ENCODE data around the gene JAG1. TPM values are rescaled to one million over a fixed set of nuclear protein-coding genes. Genes with fewer than 3 reads are reported as not detected.
"Not testable (repeated sequence)": the region's sequence is repeated elsewhere in the genome, so short reads cannot be mapped to it uniquely, and the experiment has no call there.

JAG1 gene
- total RNA-seq, 4 donors from 2014 or later: 64.2 to 153 (median 85.7) TPM

DNA sequence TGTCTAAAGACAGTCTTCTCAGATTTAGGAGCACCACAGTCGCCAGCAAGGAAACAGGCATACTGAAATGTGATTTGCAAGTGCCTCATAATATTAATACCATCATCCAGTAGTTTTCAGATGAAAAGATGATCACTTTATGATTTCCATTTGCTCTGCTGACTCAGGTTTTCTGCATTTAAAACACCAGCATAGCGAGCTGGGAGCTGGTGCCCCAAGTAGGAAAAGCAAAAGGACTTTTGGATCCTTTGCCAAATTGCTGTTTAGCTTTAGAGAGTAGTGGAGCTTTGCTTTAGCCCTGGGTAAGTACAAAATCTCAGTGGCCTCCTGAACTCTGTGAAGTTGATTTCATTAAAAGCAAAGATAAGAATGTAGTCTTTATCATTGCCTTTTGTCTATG lies 78.5 kb downstream of the JAG1 start:
- no peak for TF ChIP-seq CTCF (IDR thresholded peaks at IDR 0.05)
- ATAC-seq (ENCODE audit: low FRiP score) (no peak), DNase-seq (ENCODE audit: low spot score) (no peak)

- no peak for TF ChIP-seq CTCF (IDR thresholded peaks at IDR 0.05)
- ATAC-seq (ENCODE audit: low FRiP score): no peak
- no peak for DNase-seq (ENCODE audit: low spot score)
Observed at GRCh38 chr20:10594296-10594868, 79.4 kb downstream of the JAG1 start.

DNA sequence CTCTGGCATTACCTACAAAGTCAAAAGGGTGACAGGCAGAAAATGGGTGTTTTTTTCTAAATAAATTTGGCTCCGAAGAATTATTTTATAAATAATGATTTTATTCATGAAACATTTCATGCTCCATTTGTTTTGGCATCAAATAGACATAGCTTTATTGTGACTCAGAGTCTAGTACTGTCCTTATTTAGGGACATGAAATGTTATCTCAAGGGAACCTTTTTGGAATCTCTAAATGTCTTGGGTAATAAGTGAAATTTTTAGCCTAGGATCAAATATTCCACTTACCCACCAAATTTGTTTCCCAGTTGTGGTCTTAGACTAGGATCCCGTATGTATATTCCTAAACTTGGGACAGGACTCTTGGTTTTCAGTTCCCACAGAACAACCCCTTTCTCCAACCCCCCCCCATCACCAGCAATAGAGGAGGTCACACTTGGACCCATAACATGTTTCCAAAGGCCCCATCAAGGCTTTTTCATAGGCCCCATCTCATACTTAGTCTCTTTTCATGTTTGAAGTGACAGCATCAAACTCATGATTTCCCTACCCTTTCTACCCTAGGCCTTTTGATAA lies 81.8 kb downstream of the JAG1 start:
- no peak for TF ChIP-seq CTCF (IDR thresholded peaks at IDR 0.05)
- DNase-seq (ENCODE audit: low spot score) (no peak), ATAC-seq (ENCODE audit: low FRiP score) (no peak)

GRCh38 chr20:10590950-10591671 lies 82.7 kb downstream of the JAG1 start:
- ATAC-seq (ENCODE audit: low FRiP score): no peak
- no peak for DNase-seq (ENCODE audit: low spot score)
- no peak for TF ChIP-seq CTCF (IDR thresholded peaks at IDR 0.05)

DNA sequence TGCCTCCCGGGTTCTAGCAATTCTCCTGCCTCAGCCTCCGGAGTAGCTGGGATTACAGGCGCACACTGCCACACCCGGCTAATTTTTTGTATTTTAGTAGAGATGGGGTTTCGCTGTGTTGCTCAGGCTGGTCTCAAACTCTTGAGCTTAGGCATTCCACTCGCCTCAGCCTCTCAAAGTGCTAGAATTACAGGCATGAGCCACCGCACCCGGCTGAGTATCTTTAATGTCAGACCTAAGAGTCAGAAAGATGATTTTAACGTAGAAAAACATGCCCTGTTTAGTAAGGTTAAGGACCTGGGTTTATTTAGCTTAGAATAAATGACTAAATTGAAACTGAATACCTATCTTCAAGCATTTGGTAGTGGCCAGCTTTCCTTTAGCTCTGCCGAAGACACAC lies 83.4 kb downstream of the JAG1 start:
- not testable (repeated sequence) for ATAC-seq (ENCODE audit: low FRiP score); DNase-seq (ENCODE audit: low spot score)

Small RNAs within 50 kb of the gene (small RNA-seq; reads per million reads assigned to genes)
- not detected for gene MIR6870

Other genes with a start within 250 kb of the JAG1 start
- 10 to 100 TPM in 3 of 4 donors, 1 to 10 TPM in 1; 7.7 to 25.5 (median 12.5) TPM for gene MKKS, start 239.8 kb downstream of the JAG1 start, total RNA-seq
- 1 to 10 TPM; 2.0 to 3.4 (median 3.3) TPM for gene SLX4IP, start 238.7 kb downstream of the JAG1 start, total RNA-seq

Measured in omental fat pad (tissue), 4 donors.